GM23338 (cell line): ENCODE results near the gene USP35. TPM values are rescaled to one million over a fixed set of nuclear protein-coding genes. Genes with fewer than 3 reads are reported as not detected.
A peak's percentile ranks its signal among the peaks of the same experiment; 100 is the strongest.

Experiments used
- ATAC-seq: fragments of 200-7000 bp; cut with Tn5 transposase; 3 replicates; pipeline ENCODE4 v1.9.1; 2020
- DNase-seq: peaks from one replicate; pipeline ENCODE4 v3.0.0-alpha.2; 2015; ENCODE audit warnings: low spot score
- H2AFZ ChIP-seq: fragments of 200-600 bp; sonication (generic); 2 replicates; pipeline ENCODE4 v1.8.0; 2016; ENCODE audit warnings: antibody characterized with exemption, mild to moderate bottlenecking, moderate library complexity
- H3F3A ChIP-seq: fragments of 200-600 bp; sonication (generic); replicated peaks from 2 replicates; pipeline ENCODE4 v1.8.0; 2017; ENCODE audit warnings: antibody characterized with exemption, mixed run types, low read depth
- H3K27ac ChIP-seq: fragments of 200-600 bp; sonication (generic); 2 replicates; pipeline ENCODE4 v1.6.1; 2016; ENCODE audit warnings: low read depth
- H3K27me3 ChIP-seq: fragments of 200-600 bp; sonication (generic); 2 replicates; pipeline ENCODE4 v1.8.0; 2016; ENCODE audit warnings: mild to moderate bottlenecking, mixed run types, moderate library complexity; ENCODE audit not compliant: insufficient read depth
- H3K36me3 ChIP-seq: fragments of 200-600 bp; sonication (generic); 2 replicates; pipeline ENCODE4 v1.8.0; 2016; ENCODE audit warnings: mild to moderate bottlenecking; ENCODE audit not compliant: insufficient read depth
- H3K4me1 ChIP-seq: fragments of 200-600 bp; sonication (generic); 2 replicates; pipeline ENCODE4 v1.8.0; 2016; ENCODE audit warnings: mild to moderate bottlenecking, moderate library complexity; ENCODE audit not compliant: insufficient read depth
- H3K4me2 ChIP-seq: fragments of 200-600 bp; sonication (generic); 2 replicates; pipeline ENCODE4 v1.7.1; 2017; ENCODE audit warnings: mixed run types
- H3K4me3 ChIP-seq: fragments of 200-600 bp; sonication (generic); 2 replicates; pipeline ENCODE4 v1.6.1; 2016; ENCODE audit warnings: mixed run types
- H3K79me2 ChIP-seq: fragments of 200-600 bp; sonication (generic); replicated peaks from 2 replicates; pipeline ENCODE4 v1.8.0; 2017; ENCODE audit warnings: mild to moderate bottlenecking; ENCODE audit not compliant: insufficient read depth
- H3K9me2 ChIP-seq: fragments of 200-600 bp; sonication (generic); 2 replicates; pipeline ENCODE4 v1.8.0; 2017; ENCODE audit not compliant: insufficient read depth
- H4K20me1 ChIP-seq: fragments of 200-600 bp; sonication (generic); replicated peaks from 2 replicates; pipeline ENCODE4 v1.8.0; 2017; ENCODE audit warnings: mild to moderate bottlenecking; ENCODE audit not compliant: insufficient read depth
- H3K27ac Mint-ChIP-seq: 2 replicates; pipeline ENCODE4 v1.8.0; 2020; ENCODE audit warnings: inconsistent platforms, mild to moderate bottlenecking, moderate library complexity, mixed read lengths
- H3K27me3 Mint-ChIP-seq: 3 replicates; pipeline ENCODE4 v1.8.0; 2022; ENCODE audit warnings: low read depth, mild to moderate bottlenecking, moderate library complexity, mixed read lengths, inconsistent platforms; ENCODE audit not compliant: insufficient read depth, poor library complexity
- H3K36me3 Mint-ChIP-seq: 3 replicates; pipeline ENCODE4 v1.8.0; 2021; ENCODE audit warnings: low read depth, mild to moderate bottlenecking, inconsistent platforms, moderate library complexity, mixed read lengths
- H3K4me1 Mint-ChIP-seq: 3 replicates; pipeline ENCODE4 v1.8.0; 2020; ENCODE audit warnings: mild to moderate bottlenecking, inconsistent platforms, mixed read lengths
- H3K4me3 Mint-ChIP-seq: 3 replicates; pipeline ENCODE4 v1.8.0; 2021; ENCODE audit warnings: moderate library complexity, mild to moderate bottlenecking, inconsistent platforms, mixed read lengths
- H3K9me3 Mint-ChIP-seq: 3 replicates; pipeline ENCODE4 v1.8.0; 2020; ENCODE audit warnings: moderate library complexity, mild to moderate bottlenecking, inconsistent platforms, mixed read lengths
- CREB1 ChIP-seq: fragments of 250-450 bp; sonication (Bioruptor Pico); IDR thresholded peaks from 2 replicates; pipeline ENCODE4 v1.5.0; 2020; ENCODE audit warnings: low read depth, mild to moderate bottlenecking, moderate library complexity
- EZH2 ChIP-seq: fragments of 200-600 bp; sonication (generic); IDR thresholded peaks from one replicate; pipeline ENCODE4 v1.8.0; 2017; ENCODE audit warnings: antibody characterized with exemption, mild to moderate bottlenecking, low read depth; ENCODE audit not compliant: unreplicated experiment
- POLR2AphosphoS5 ChIP-seq: IDR thresholded peaks from 2 replicates; pipeline ENCODE4 v1.6.1; 2016; ENCODE audit warnings: antibody characterized with exemption, low read depth
- ZNF331 ChIP-seq: fragments of 250-450 bp; sonication (Bioruptor Pico); IDR thresholded peaks from 2 replicates; pipeline ENCODE4 v1.5.0; 2020; ENCODE audit warnings: low read depth, mild to moderate bottlenecking, moderate library complexity
- long read RNA-seq: library from polyadenylated mRNA; unstranded; transcript quantifications from one replicate; pipeline ENCODE4 v2.0.0, GENCODE V29; 2020; ENCODE audit not compliant: unreplicated experiment
- polyA plus RNA-seq: library from polyadenylated mRNA; unstranded; fragments of >200 nt; fragmentation: Nextera tagmentation; extraction: Ambion mirVana; gene quantifications from 2 replicates; pipeline ENCODE4 v1.2.1, GENCODE V29; 2016
- total RNA-seq: library from RNA; depleted of rRNA; stranded (reverse); fragments of >200 nt; shearing (Covaris generic); gene quantifications from 2 replicates; pipeline ENCODE4 v1.2.3, GENCODE V29; 2014; rRNA removed
- TF ChIP-seq, protein P1 (sequence below): fragments of 250-450 bp; sonication (Bioruptor Pico); IDR thresholded peaks from 2 replicates; pipeline ENCODE4 v1.5.0; 2020; ENCODE audit warnings: mild to moderate bottlenecking, moderate library complexity
- TF ChIP-seq, protein P2 (sequence below): IDR thresholded peaks from 2 replicates; pipeline ENCODE4 v1.6.1; 2016; ENCODE audit warnings: antibody characterized with exemption

Gene USP35, protein sequence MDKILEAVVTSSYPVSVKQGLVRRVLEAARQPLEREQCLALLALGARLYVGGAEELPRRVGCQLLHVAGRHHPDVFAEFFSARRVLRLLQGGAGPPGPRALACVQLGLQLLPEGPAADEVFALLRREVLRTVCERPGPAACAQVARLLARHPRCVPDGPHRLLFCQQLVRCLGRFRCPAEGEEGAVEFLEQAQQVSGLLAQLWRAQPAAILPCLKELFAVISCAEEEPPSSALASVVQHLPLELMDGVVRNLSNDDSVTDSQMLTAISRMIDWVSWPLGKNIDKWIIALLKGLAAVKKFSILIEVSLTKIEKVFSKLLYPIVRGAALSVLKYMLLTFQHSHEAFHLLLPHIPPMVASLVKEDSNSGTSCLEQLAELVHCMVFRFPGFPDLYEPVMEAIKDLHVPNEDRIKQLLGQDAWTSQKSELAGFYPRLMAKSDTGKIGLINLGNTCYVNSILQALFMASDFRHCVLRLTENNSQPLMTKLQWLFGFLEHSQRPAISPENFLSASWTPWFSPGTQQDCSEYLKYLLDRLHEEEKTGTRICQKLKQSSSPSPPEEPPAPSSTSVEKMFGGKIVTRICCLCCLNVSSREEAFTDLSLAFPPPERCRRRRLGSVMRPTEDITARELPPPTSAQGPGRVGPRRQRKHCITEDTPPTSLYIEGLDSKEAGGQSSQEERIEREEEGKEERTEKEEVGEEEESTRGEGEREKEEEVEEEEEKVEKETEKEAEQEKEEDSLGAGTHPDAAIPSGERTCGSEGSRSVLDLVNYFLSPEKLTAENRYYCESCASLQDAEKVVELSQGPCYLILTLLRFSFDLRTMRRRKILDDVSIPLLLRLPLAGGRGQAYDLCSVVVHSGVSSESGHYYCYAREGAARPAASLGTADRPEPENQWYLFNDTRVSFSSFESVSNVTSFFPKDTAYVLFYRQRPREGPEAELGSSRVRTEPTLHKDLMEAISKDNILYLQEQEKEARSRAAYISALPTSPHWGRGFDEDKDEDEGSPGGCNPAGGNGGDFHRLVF
- total RNA-seq, result 10.0 and 10.7 TPM in 2 replicates
- 1.7 and 2.5 TPM in 2 replicates for polyA plus RNA-seq
- long read RNA-seq, result 0 reads

DNA sequence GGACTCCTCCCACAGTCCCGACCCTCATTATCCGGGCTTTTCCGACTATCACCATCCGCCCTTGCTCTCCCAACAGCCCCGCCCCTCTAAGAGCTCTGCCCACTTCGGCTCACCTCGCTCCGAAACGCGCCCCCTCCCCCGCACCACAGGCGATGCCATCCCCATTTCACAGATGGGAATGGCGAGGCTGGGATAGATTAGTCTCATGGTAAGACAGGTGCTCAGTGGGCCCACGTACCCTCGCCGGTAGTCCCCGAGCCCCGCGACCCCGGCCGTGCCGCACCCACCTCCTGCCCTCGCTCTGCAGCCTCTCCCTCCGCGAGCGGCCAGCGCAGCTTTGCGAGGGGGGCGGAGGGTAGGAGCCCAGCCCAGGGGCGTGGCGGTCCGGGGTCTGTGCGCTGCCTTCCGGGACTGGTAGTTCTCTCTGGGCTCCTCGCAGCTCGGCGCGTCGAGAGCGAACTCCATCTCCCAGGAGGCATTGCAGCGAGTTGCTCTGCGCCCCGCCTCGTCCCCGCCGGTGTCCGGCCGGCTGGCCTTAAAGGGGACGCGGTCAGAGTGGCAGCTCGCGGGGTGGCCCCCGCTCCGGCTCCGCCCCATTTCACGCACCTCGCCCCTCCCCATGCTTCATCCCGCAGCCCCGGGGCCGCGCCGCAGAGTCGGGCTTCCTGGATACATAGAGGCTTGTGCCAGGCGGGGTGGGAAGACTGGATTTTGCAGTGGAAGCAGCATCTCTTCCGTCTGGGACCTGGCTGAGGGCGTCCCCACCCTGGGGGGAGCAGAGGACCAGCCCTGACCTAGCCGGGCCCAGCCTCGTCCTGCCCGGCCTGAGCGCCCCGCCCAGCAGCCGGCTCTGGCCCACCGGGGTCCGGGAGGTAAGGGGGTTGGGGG lies at the start of gene USP35, which contains the start of gene KCTD21:
USP35 (plus strand) TSS at position 634 of the 888 bp plus-strand sequence. CDS start 7,327 bp downstream, outside the sequence.
KCTD21 (minus strand) TSS at position 341 of the 888 bp plus-strand sequence. CDS start 14,072 bp downstream, outside the sequence.
- Histone ChIP-seq H2AFZ (peak within 1 kb of the TSS; percentile 96), H3K4me3 (peak within 1 kb of the TSS; percentile 98), H3F3A (0 out of 2 replicates have a peak, but pooled peaks cover 8% of the 10 kb centered on the region), H3K36me3 (no peaks in the 10 kb centered on the region), H3K4me2 (peak within 1 kb of the TSS; percentile 94), H3K27ac (no peak within 1 kb of the TSS), H3K79me2 (no peaks in the 10 kb centered on the region), H3K9me2 (no peaks in the 10 kb centered on the region), H3K4me1 (peaks cover 15% of the 10 kb centered on the region; the same call in 1 of the 2 replicates), H3K27me3 (no peaks in the 10 kb centered on the region), H4K20me1 (no peaks in the 10 kb centered on the region; the same call in 1 of the 2 replicates)
- Mint-ChIP-seq H3K27me3 (peaks cover 18% of the 10 kb centered on the region), H3K27ac (peak within 1 kb of the TSS; percentile 62; the same call in 1 of the 2 replicates), H3K4me3 (peak within 1 kb of the TSS; percentile 92), H3K9me3 (no peaks in the 10 kb centered on the region), H3K36me3 (no peaks in the 10 kb centered on the region), H3K4me1 (peaks cover 21% of the 10 kb centered on the region)
- peak; percentile 96 for ATAC-seq
- DNase-seq, result peak; percentile 99
- TF ChIP-seq, protein P1, sequence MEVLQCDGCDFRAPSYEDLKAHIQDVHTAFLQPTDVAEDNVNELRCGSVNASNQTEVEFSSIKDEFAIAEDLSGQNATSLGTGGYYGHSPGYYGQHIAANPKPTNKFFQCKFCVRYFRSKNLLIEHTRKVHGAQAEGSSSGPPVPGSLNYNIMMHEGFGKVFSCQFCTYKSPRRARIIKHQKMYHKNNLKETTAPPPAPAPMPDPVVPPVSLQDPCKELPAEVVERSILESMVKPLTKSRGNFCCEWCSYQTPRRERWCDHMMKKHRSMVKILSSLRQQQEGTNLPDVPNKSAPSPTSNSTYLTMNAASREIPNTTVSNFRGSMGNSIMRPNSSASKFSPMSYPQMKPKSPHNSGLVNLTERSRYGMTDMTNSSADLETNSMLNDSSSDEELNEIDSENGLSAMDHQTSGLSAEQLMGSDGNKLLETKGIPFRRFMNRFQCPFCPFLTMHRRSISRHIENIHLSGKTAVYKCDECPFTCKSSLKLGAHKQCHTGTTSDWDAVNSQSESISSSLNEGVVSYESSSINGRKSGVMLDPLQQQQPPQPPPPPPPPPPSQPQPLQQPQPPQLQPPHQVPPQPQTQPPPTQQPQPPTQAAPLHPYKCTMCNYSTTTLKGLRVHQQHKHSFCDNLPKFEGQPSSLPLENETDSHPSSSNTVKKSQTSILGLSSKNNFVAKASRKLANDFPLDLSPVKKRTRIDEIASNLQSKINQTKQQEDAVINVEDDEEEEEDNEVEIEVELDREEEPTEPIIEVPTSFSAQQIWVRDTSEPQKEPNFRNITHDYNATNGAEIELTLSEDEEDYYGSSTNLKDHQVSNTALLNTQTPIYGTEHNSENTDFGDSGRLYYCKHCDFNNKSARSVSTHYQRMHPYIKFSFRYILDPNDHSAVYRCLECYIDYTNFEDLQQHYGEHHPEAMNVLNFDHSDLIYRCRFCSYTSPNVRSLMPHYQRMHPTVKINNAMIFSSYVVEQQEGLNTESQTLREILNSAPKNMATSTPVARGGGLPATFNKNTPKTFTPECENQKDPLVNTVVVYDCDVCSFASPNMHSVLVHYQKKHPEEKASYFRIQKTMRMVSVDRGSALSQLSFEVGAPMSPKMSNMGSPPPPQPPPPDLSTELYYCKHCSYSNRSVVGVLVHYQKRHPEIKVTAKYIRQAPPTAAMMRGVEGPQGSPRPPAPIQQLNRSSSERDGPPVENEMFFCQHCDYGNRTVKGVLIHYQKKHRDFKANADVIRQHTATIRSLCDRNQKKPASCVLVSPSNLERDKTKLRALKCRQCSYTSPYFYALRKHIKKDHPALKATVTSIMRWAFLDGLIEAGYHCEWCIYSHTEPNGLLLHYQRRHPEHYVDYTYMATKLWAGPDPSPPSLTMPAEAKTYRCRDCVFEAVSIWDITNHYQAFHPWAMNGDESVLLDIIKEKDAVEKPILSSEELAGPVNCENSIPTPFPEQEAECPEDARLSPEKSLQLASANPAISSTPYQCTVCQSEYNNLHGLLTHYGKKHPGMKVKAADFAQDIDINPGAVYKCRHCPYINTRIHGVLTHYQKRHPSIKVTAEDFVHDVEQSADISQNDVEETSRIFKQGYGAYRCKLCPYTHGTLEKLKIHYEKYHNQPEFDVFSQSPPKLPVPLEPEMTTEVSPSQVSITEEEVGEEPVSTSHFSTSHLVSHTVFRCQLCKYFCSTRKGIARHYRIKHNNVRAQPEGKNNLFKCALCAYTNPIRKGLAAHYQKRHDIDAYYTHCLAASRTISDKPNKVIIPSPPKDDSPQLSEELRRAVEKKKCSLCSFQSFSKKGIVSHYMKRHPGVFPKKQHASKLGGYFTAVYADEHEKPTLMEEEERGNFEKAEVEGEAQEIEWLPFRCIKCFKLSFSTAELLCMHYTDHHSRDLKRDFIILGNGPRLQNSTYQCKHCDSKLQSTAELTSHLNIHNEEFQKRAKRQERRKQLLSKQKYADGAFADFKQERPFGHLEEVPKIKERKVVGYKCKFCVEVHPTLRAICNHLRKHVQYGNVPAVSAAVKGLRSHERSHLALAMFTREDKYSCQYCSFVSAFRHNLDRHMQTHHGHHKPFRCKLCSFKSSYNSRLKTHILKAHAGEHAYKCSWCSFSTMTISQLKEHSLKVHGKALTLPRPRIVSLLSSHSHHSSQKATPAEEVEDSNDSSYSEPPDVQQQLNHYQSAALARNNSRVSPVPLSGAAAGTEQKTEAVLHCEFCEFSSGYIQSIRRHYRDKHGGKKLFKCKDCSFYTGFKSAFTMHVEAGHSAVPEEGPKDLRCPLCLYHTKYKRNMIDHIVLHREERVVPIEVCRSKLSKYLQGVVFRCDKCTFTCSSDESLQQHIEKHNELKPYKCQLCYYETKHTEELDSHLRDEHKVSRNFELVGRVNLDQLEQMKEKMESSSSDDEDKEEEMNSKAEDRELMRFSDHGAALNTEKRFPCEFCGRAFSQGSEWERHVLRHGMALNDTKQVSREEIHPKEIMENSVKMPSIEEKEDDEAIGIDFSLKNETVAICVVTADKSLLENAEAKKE (CRISPR knock-in tag), result no peak
- peak; percentile 9; the same call in 1 of the 2 replicates for TF ChIP-seq ZNF331 (CRISPR knock-in tag)
- no peak for TF ChIP-seq EZH2
- TF ChIP-seq POLR2AphosphoS5, result peak; percentile 77
- TF ChIP-seq, protein P2, sequence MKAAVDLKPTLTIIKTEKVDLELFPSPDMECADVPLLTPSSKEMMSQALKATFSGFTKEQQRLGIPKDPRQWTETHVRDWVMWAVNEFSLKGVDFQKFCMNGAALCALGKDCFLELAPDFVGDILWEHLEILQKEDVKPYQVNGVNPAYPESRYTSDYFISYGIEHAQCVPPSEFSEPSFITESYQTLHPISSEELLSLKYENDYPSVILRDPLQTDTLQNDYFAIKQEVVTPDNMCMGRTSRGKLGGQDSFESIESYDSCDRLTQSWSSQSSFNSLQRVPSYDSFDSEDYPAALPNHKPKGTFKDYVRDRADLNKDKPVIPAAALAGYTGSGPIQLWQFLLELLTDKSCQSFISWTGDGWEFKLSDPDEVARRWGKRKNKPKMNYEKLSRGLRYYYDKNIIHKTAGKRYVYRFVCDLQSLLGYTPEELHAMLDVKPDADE, result peak; percentile 87
- 0 out of 2 replicates have a peak, but pooled peaks have one; percentile 2 for TF ChIP-seq CREB1
